ENCODE results near the gene MINDY2.

The MINDY2 gene

GRCh38 chr15:58734859-58735258 is 36.2 kb upstream of the MINDY2 start:
- DNase-seq (ENCODE audit: extremely low spot score) = no peak
- TF ChIP-seq CTCF (IDR thresholded peaks at IDR 0.05; ENCODE audit: control extremely low read depth, extremely low read depth, low read depth, missing control alignments) = no peak
- CTCF ChIA-PET = interaction anchor here (0.6 to 1.1 kb wide), 3 partner anchors 17 to 957 kb away, joined by 3 read pairs; no protein-coding TSS in a partner anchor
- POLR2A ChIA-PET = no interaction called here

GRCh38 chr15:58736018-58736643 is 35.0 kb upstream of the MINDY2 start:
- no peak for TF ChIP-seq CTCF (IDR thresholded peaks at IDR 0.05; ENCODE audit: control extremely low read depth, extremely low read depth, low read depth, missing control alignments)
- CTCF ChIA-PET = no interaction called here
- no peak for DNase-seq (ENCODE audit: extremely low spot score)
- POLR2A ChIA-PET = no interaction called here

- ChIA-PET CTCF (interaction anchor here (1.8 kb wide), 1 partner anchor 9 kb away, joined by 4 read pairs; no protein-coding TSS in a partner anchor), POLR2A (no interaction called here)
- no peak for TF ChIP-seq CTCF (IDR thresholded peaks at IDR 0.05; ENCODE audit: control extremely low read depth, extremely low read depth, low read depth, missing control alignments)
Observed at GRCh38 chr15:58737298-58737697, 33.8 kb upstream of the MINDY2 start.

GRCh38 chr15:58738046-58738707 is 32.9 kb upstream of the MINDY2 start:
- TF ChIP-seq CTCF (IDR thresholded peaks at IDR 0.05; ENCODE audit: control extremely low read depth, extremely low read depth, low read depth, missing control alignments) = no peak
- DNase-seq (ENCODE audit: extremely low spot score) = no peak
- POLR2A ChIA-PET = no interaction called here
- CTCF ChIA-PET = interaction anchor here (1.8 kb wide), 1 partner anchor 10 kb away, joined by 4 read pairs; no protein-coding TSS in a partner anchor

More at GRCh38 chr15:58737298-58737697, 33.8 kb upstream of the MINDY2 start:
- DNase-seq (ENCODE audit: extremely low spot score) = no peak

GRCh38 chr15:58740436-58740835 is 30.7 kb upstream of the MINDY2 start:
- DNase-seq (ENCODE audit: extremely low spot score) = no peak
- ChIA-PET POLR2A (no interaction called here), CTCF (interaction anchor here (1.5 kb wide), 1 partner anchor 15 kb away, joined by 4 read pairs; no protein-coding TSS in a partner anchor)
- TF ChIP-seq CTCF (IDR thresholded peaks at IDR 0.05; ENCODE audit: control extremely low read depth, extremely low read depth, low read depth, missing control alignments) = no peak

- DNase-seq (ENCODE audit: extremely low spot score) = no peak
- ChIA-PET CTCF (interaction anchor here (1.5 kb wide), 1 partner anchor 15 kb away, joined by 4 read pairs; no protein-coding TSS in a partner anchor), POLR2A (no interaction called here)
- no peak for TF ChIP-seq CTCF (IDR thresholded peaks at IDR 0.05; ENCODE audit: control extremely low read depth, extremely low read depth, low read depth, missing control alignments)
Observed at GRCh38 chr15:58741032-58741431, 30.1 kb upstream of the MINDY2 start.

Measured in GM10248 (cell line).